ENCODE measurements around the gene NCAPD3.

NCAPD3 gene

GRCh38 chr11:134154441-134154840, 69.3 kb downstream of the NCAPD3 start:
- DNase-seq (ENCODE audit: low read depth) = no peak
- H3K4me3 ChIP-seq (ENCODE audit: low read depth, low read length) = no peak overlapping the region
- TF ChIP-seq CTCF (conservative IDR thresholded peaks at IDR 0.05; ENCODE audit: low read depth, low read length) = no peak

GRCh38 chr11:134153147-134153905, 70.4 kb downstream of the NCAPD3 start:
- no peak for TF ChIP-seq CTCF (conservative IDR thresholded peaks at IDR 0.05; ENCODE audit: low read depth, low read length)

GRCh38 chr11:134152696-134153095, 71.1 kb downstream of the NCAPD3 start:
- TF ChIP-seq CTCF (conservative IDR thresholded peaks at IDR 0.05; ENCODE audit: low read depth, low read length) = no peak
- DNase-seq (ENCODE audit: low read depth) = no peak
- no peak overlapping the region for H3K4me3 ChIP-seq (ENCODE audit: low read depth, low read length)

More at GRCh38 chr11:134153147-134153905, 70.4 kb downstream of the NCAPD3 start:
- no peak for DNase-seq (ENCODE audit: low read depth)
- H3K4me3 ChIP-seq (ENCODE audit: low read depth, low read length) = no peak overlapping the region

- no peak overlapping the region for H3K4me3 ChIP-seq (ENCODE audit: low read depth, low read length)
- TF ChIP-seq CTCF (conservative IDR thresholded peaks at IDR 0.05; ENCODE audit: low read depth, low read length) = no peak
- no peak for DNase-seq (ENCODE audit: low read depth)
These were observed 72.6 kb downstream of the NCAPD3 start for GRCh38 chr11:134151083-134151747.

GRCh38 chr11:134150195-134150903, 73.4 kb downstream of the NCAPD3 start:
- DNase-seq (ENCODE audit: low read depth) = no peak
- no peak for TF ChIP-seq CTCF (conservative IDR thresholded peaks at IDR 0.05; ENCODE audit: low read depth, low read length)
- no peak overlapping the region for H3K4me3 ChIP-seq (ENCODE audit: low read depth, low read length)

GRCh38 chr11:134149371-134149770, 74.4 kb downstream of the NCAPD3 start:
- no peak overlapping the region for H3K4me3 ChIP-seq (ENCODE audit: low read depth, low read length)
- no peak for DNase-seq (ENCODE audit: low read depth)
- no peak for TF ChIP-seq CTCF (conservative IDR thresholded peaks at IDR 0.05; ENCODE audit: low read depth, low read length)

All from choroid plexus epithelial cell (primary cell).